K562 (cell line): ENCODE measurements around the gene MBOAT1. TPM values are rescaled to one million over a fixed set of nuclear protein-coding genes. Genes with fewer than 3 reads are reported as not detected.

ENCODE experiments used
- ARID1B ChIP-seq: fragments of 450-650 bp; IDR thresholded peaks from 2 replicates; pipeline ENCODE4 v1.6.1; 2016; ENCODE audit warnings: antibody characterized with exemption, mild to moderate bottlenecking, inconsistent platforms
- CC2D1A ChIP-seq: fragments of 450-650 bp; IDR thresholded peaks from 2 replicates; pipeline ENCODE4 v1.6.1; 2017; ENCODE audit warnings: mild to moderate bottlenecking
- DDX20 ChIP-seq: fragments of 450-650 bp; IDR thresholded peaks from 2 replicates; pipeline ENCODE4 v1.6.1; 2016; ENCODE audit warnings: missing genetic modification characterization, low read depth, mild to moderate bottlenecking, missing compliant biosample characterization, moderate library complexity
- ESRRA ChIP-seq: fragments of 450-650 bp; IDR thresholded peaks from 2 replicates; pipeline ENCODE4 v1.6.1; 2014; ENCODE audit warnings: low read depth, mild to moderate bottlenecking, moderate library complexity, borderline replicate concordance
- GABPB2 ChIP-seq: fragments of 250-450 bp; sonication (Bioruptor Pico); conservative IDR thresholded peaks from 2 replicates; pipeline ENCODE4 v1.5.1; 2021; ENCODE audit warnings: mild to moderate bottlenecking
- HNRNPUL1 ChIP-seq: fragments of 200-400 bp; formaldehyde crosslinking; IDR thresholded peaks from 2 replicates; pipeline ENCODE4 v1.6.1; 2017; ENCODE audit warnings: low read length
- KHSRP ChIP-seq: fragments of 450-650 bp; IDR thresholded peaks from 2 replicates; pipeline ENCODE4 v1.6.1; 2017
- RFX7 ChIP-seq: fragments of 250-450 bp; sonication (Bioruptor Pico); IDR thresholded peaks from 2 replicates; pipeline ENCODE4 v1.5.1; 2021; ENCODE audit warnings: mild to moderate bottlenecking
- SAFB ChIP-seq: fragments of 200-400 bp; formaldehyde crosslinking; IDR thresholded peaks from 2 replicates; pipeline ENCODE4 v1.6.1; 2017; ENCODE audit warnings: low read depth, low read length, borderline replicate concordance
- STAT5A ChIP-seq: IDR thresholded peaks from 2 replicates; pipeline ENCODE4 v1.6.1; 2012; ENCODE audit warnings: low read length, inconsistent platforms, borderline replicate concordance
- TAL1 ChIP-seq: fragments of 450-650 bp; IDR thresholded peaks from 2 replicates; pipeline ENCODE4 v1.6.1; 2016; ENCODE audit warnings: mild to moderate bottlenecking
- TGIF2 ChIP-seq: sonication (generic); formaldehyde crosslinking; IDR thresholded peaks from 2 replicates; pipeline ENCODE4 v1.8.1; 2022; ENCODE audit warnings: mild to moderate bottlenecking, missing genetic modification reagents, moderate library complexity
- ZEB2 ChIP-seq: fragments of 450-650 bp; IDR thresholded peaks from 2 replicates; pipeline ENCODE4 v1.6.1; 2016
- ZNF23 ChIP-seq: fragments of 250-450 bp; sonication (Bioruptor Pico); IDR thresholded peaks from 2 replicates; pipeline ENCODE4 v1.4.0; 2020; ENCODE audit warnings: mild to moderate bottlenecking
- ZNF253 ChIP-seq: fragments of 250-450 bp; sonication (Bioruptor Pico); conservative IDR thresholded peaks from 2 replicates; pipeline ENCODE4 v1.6.1; 2021; ENCODE audit warnings: mild to moderate bottlenecking
- ZNF445 ChIP-seq: fragments of 250-450 bp; sonication (Bioruptor Pico); IDR thresholded peaks from 2 replicates; pipeline ENCODE4 v1.4.0; 2020; ENCODE audit warnings: low read depth, mild to moderate bottlenecking, moderate library complexity
- polyA plus RNA-seq, 8 experiments: library from polyadenylated mRNA; depleted of rRNA in 4 of 8; stranded (reverse) in 5 of 8; unstranded in 3 of 8; fragments of >200 nt; fragmentation: Nextera tagmentation in 2 of 8; fragmentation: Illumina TruSeq in 1 of 8; extraction: Ambion mirVana in 2 of 8; extraction: Trizol in 1 of 8; gene quantifications; 2 replicates each; pipeline versions ENCODE4 v1.2.1 to v1.2.3, GENCODE V29; 2011 to 2014; ENCODE audit warnings: inconsistent platforms in 1 of 8, missing spikeins in 1 of 8
- total RNA-seq, 7 experiments: library from RNA; depleted of rRNA in 6 of 7; stranded (reverse); fragments of >200 nt in 6 of 7; fragmentation: Illumina TruSeq in 2 of 7; extraction: Trizol in 2 of 7; gene quantifications; 2 replicates each; pipeline versions ENCODE4 v1.2.1 to v1.2.3, GENCODE V29; 2011 to 2021; ENCODE audit warnings: low replicate concordance in 1 of 7
- TF ChIP-seq, protein P1 (sequence below): sonication (generic); formaldehyde crosslinking; IDR thresholded peaks from 2 replicates; pipeline ENCODE4 v1.8.1; 2023; ENCODE audit warnings: mild to moderate bottlenecking, missing genetic modification reagents
- TF ChIP-seq, protein P2 (sequence below): sonication (generic); formaldehyde crosslinking; IDR thresholded peaks from 2 replicates; pipeline ENCODE4 v1.8.0; 2023; ENCODE audit warnings: missing genetic modification reagents, mild to moderate bottlenecking, borderline replicate concordance
- TF ChIP-seq, protein P3 (sequence below), 2 experiments: fragments of 200-800 bp in 1 of 2; sonication (Bioruptor generic) in 1 of 2; sonication (generic) in 1 of 2; formaldehyde crosslinking in 1 of 2; IDR thresholded peaks in 1 of 2; conservative IDR thresholded peaks in 1 of 2; 2 replicates each; pipeline versions ENCODE4 v1.5.0 to v1.6.1; 2016 to 2020; ENCODE audit warnings: missing compliant biosample characterization in 1 of 2, missing genetic modification characterization in 1 of 2, missing genetic modification reagents in 1 of 2

MBOAT1 gene
- total and polyA plus RNA-seq, 9 of the 15 experiments (the other 6 are each of a cell fraction or from before 2014, with no cell fraction given): 0.13 to 16.5 (median 10.3) TPM

DNA sequence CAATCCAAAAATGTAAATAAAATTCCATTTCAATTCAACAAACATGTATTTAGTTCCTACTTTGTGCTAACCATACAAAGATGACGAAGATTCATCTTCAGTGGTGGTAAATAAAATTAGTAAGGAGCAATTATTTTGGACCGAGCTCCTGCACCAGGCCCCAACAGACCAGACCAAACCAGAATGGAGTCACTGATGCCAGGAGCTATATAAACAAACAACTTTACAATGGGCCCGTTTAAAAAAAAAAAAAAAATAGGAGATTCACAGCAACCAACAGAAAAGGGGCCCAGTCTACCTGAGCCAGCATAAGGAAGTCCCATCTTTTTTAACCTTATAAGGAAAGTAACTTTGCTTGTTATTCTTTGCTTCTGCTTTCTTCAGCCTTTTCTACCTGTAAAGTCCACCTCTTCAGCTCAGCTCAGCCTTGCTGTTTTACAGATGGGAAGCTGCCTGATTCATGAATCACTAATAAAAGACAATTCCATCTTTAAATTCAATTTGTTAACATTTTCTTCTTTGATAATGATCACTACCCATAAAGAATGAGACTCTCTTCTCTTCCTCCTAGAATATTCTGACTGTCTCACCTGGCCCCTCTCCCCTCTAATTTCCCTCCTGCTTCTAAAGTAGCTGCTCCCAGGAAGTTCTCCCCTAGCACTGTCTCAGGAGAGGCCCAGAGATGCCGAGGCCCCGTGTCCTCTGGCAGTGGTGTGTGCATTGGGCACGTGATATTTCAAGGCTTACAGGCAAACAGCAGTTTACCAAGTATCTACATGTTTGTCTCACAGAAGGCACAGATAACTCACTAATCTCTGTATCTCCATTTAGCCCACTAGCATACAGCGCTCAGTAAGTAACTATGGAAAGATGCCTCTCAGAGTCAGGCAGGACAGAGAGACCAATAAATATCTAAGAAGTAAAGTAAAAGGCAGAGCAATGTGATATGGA, 8.4 kb downstream of the MBOAT1 start (continued):
- peak; percentile 91 for TF ChIP-seq DDX20 (tag)
- TF ChIP-seq, protein P1, sequence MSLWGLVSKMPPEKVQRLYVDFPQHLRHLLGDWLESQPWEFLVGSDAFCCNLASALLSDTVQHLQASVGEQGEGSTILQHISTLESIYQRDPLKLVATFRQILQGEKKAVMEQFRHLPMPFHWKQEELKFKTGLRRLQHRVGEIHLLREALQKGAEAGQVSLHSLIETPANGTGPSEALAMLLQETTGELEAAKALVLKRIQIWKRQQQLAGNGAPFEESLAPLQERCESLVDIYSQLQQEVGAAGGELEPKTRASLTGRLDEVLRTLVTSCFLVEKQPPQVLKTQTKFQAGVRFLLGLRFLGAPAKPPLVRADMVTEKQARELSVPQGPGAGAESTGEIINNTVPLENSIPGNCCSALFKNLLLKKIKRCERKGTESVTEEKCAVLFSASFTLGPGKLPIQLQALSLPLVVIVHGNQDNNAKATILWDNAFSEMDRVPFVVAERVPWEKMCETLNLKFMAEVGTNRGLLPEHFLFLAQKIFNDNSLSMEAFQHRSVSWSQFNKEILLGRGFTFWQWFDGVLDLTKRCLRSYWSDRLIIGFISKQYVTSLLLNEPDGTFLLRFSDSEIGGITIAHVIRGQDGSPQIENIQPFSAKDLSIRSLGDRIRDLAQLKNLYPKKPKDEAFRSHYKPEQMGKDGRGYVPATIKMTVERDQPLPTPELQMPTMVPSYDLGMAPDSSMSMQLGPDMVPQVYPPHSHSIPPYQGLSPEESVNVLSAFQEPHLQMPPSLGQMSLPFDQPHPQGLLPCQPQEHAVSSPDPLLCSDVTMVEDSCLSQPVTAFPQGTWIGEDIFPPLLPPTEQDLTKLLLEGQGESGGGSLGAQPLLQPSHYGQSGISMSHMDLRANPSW (CRISPR knock-in tag): no peak
- TF ChIP-seq ESRRA: no peak
- no peak for TF ChIP-seq CC2D1A
- TF ChIP-seq STAT5A: no peak
- peak; percentile 30; the same call in 1 of the 2 replicates for TF ChIP-seq RFX7
- TF ChIP-seq, protein P2, sequence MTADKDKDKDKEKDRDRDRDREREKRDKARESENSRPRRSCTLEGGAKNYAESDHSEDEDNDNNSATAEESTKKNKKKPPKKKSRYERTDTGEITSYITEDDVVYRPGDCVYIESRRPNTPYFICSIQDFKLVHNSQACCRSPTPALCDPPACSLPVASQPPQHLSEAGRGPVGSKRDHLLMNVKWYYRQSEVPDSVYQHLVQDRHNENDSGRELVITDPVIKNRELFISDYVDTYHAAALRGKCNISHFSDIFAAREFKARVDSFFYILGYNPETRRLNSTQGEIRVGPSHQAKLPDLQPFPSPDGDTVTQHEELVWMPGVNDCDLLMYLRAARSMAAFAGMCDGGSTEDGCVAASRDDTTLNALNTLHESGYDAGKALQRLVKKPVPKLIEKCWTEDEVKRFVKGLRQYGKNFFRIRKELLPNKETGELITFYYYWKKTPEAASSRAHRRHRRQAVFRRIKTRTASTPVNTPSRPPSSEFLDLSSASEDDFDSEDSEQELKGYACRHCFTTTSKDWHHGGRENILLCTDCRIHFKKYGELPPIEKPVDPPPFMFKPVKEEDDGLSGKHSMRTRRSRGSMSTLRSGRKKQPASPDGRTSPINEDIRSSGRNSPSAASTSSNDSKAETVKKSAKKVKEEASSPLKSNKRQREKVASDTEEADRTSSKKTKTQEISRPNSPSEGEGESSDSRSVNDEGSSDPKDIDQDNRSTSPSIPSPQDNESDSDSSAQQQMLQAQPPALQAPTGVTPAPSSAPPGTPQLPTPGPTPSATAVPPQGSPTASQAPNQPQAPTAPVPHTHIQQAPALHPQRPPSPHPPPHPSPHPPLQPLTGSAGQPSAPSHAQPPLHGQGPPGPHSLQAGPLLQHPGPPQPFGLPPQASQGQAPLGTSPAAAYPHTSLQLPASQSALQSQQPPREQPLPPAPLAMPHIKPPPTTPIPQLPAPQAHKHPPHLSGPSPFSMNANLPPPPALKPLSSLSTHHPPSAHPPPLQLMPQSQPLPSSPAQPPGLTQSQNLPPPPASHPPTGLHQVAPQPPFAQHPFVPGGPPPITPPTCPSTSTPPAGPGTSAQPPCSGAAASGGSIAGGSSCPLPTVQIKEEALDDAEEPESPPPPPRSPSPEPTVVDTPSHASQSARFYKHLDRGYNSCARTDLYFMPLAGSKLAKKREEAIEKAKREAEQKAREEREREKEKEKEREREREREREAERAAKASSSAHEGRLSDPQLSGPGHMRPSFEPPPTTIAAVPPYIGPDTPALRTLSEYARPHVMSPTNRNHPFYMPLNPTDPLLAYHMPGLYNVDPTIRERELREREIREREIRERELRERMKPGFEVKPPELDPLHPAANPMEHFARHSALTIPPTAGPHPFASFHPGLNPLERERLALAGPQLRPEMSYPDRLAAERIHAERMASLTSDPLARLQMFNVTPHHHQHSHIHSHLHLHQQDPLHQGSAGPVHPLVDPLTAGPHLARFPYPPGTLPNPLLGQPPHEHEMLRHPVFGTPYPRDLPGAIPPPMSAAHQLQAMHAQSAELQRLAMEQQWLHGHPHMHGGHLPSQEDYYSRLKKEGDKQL (CRISPR knock-in tag): no peak
- no peak for TF ChIP-seq TGIF2 (CRISPR knock-in tag)
- no peak for TF ChIP-seq KHSRP
- peak; percentile 51; the same call in 1 of the 2 replicates for TF ChIP-seq ZNF23 (CRISPR knock-in tag)
- TF ChIP-seq, protein P3, sequence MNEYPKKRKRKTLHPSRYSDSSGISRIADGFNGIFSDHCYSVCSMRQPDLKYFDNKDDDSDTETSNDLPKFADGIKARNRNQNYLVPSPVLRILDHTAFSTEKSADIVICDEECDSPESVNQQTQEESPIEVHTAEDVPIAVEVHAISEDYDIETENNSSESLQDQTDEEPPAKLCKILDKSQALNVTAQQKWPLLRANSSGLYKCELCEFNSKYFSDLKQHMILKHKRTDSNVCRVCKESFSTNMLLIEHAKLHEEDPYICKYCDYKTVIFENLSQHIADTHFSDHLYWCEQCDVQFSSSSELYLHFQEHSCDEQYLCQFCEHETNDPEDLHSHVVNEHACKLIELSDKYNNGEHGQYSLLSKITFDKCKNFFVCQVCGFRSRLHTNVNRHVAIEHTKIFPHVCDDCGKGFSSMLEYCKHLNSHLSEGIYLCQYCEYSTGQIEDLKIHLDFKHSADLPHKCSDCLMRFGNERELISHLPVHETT (CRISPR knock-in tag; conservative IDR thresholded peaks at IDR 0.05 in 1 of 2, IDR thresholded peaks at IDR 0.05 in 1 of 2): peak in 1 of 2 experiments; percentile 89; a peak in 2 of 4 replicates
- TF ChIP-seq SAFB: no peak
- no peak; the same call in 1 of the 2 replicates for TF ChIP-seq ARID1B
- TF ChIP-seq ZNF445 (CRISPR knock-in tag): peak; percentile 41; the same call in 1 of the 2 replicates
- no peak for TF ChIP-seq GABPB2 (CRISPR knock-in tag)
- no peak for TF ChIP-seq ZNF253
- no peak for TF ChIP-seq TAL1
- no peak; the same call in 1 of the 2 replicates for TF ChIP-seq ZEB2
- TF ChIP-seq HNRNPUL1: no peak
